Measurements from ENCODE around the gene SH3PXD2A. TPM values are rescaled to one million over a fixed set of nuclear protein-coding genes. Genes with fewer than 3 reads are reported as not detected.

Gene SH3PXD2A
- total and polyA plus RNA-seq, 7 experiments from 2014 or later: 0.54 to 20.5 (median 9.9) TPM

DNA sequence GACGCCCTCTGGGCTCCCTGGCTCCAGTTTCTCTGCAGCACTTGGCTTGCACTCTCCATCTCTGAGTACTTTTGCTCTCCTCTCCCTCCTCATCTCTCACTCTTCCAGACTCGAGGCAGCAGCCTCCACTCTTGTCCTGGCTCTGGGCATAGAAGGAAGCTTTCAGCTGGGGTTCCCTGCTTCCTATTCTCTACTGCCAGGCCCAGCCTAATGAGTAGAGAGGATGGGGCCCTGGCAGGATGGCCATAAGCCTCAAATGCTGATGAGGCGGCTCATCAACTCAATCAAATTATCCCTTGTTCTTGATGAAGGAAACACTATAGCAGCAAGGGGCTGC lies 306.1 kb downstream of the SH3PXD2A start:
- ChIA-PET CTCF (no interaction called here), POLR2A (no interaction called here)
- ATAC-seq: no peak
- Mint-ChIP-seq H3K4me3 (no peak overlapping the region), H3K4me1 (peaks cover 5 to 22% (median 7%) of the 10 kb centered on the region in 7 donors), H3K27ac (no peak overlapping the region), H3K36me3 (no peaks in the 10 kb centered on the region), H3K27me3 (peaks cover 0 to 5% (median 0%) of the 10 kb centered on the region in 5 donors), H3K9me3 (no peaks in the 10 kb centered on the region)
- intact Hi-C loops (cut with micrococcal nuclease): no loop called here
- H3K9me3 ChIP-seq (ENCODE audit: control insufficient read depth in 2 of 3, low read length in 3 of 3): no peaks in the 10 kb centered on the region
- H3K27me3 ChIP-seq (ENCODE audit: control insufficient read depth in 2 of 2, insufficient read depth in 2 of 2, low read length in 2 of 2): no peaks in the 10 kb centered on the region
- DNase-seq: no peak
- H3K36me3 ChIP-seq (ENCODE audit: control insufficient read depth in 2 of 3, insufficient read depth in 3 of 3, low read length in 3 of 3): no peaks in the 10 kb centered on the region
- peaks cover 0 to 4% of the 10 kb centered on the region in 2 donors for H3K4me1 ChIP-seq (ENCODE audit: control insufficient read depth in 2 of 2, insufficient read depth in 2 of 2, low read length in 2 of 2)
- H3K4me3 ChIP-seq (ENCODE audit: low read length): no peak overlapping the region
- H3K27ac ChIP-seq (ENCODE audit: low read depth, low read length): no peak overlapping the region

GRCh38 chr10:103548581-103549348 lies 306.6 kb downstream of the SH3PXD2A start:
- Histone ChIP-seq H3K27ac (ENCODE audit: low read depth, low read length) (no peak overlapping the region), H3K9me3 (ENCODE audit: control insufficient read depth in 2 of 3, low read length in 3 of 3) (no peaks in the 10 kb centered on the region), H3K36me3 (ENCODE audit: control insufficient read depth in 2 of 3, insufficient read depth in 3 of 3, low read length in 3 of 3) (no peaks in the 10 kb centered on the region), H3K4me3 (ENCODE audit: low read length) (no peak overlapping the region), H3K4me1 (ENCODE audit: control insufficient read depth in 2 of 2, insufficient read depth in 2 of 2, low read length in 2 of 2) (no peaks in the 10 kb centered on the region), H3K27me3 (ENCODE audit: control insufficient read depth in 2 of 2, insufficient read depth in 2 of 2, low read length in 2 of 2) (no peaks in the 10 kb centered on the region)
- Mint-ChIP-seq H3K4me1 (peaks cover 0 to 17% (median 2%) of the 10 kb centered on the region in 7 donors), H3K27ac (no peak overlapping the region), H3K27me3 (peaks cover 0 to 2% (median 0%) of the 10 kb centered on the region in 5 donors), H3K9me3 (no peaks in the 10 kb centered on the region), H3K36me3 (no peaks in the 10 kb centered on the region), H3K4me3 (no peak overlapping the region)
- ChIA-PET CTCF (interaction anchor here (0.5 kb wide), 1 partner anchor 1278 kb away, joined by 4 read pairs; no protein-coding TSS in a partner anchor), POLR2A (no interaction called here)
- no peak for ATAC-seq
- no peak for DNase-seq
- intact Hi-C loops (cut with micrococcal nuclease): no loop called here

DNA sequence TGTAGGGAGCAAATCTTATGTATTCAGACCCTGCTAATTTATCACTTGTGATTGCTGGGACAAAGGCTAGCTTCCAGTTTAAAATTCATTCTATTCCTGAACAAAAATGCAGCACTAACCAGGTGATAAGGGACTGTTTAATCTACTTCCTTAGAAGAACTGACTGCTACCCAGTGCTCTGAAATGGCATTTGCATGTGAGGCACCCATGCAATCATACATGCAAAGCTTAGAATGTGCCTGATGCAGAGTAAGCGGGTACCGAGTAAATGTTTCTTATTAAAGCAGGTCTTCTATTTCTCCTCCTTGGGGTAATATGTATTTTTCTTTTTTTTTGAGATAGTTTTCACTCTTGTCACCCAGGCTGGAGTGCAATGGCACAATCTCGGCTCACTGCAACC lies 307.4 kb downstream of the SH3PXD2A start:
- Mint-ChIP-seq H3K4me1 (peaks cover under 1 to 15% (median 5%) of the 10 kb centered on the region in 7 donors), H3K4me3 (no peak overlapping the region), H3K9me3 (no peaks in the 10 kb centered on the region), H3K36me3 (no peaks in the 10 kb centered on the region), H3K27me3 (peaks cover 0 to 5% (median 0%) of the 10 kb centered on the region in 5 donors), H3K27ac (no peak overlapping the region)
- intact Hi-C loops (cut with micrococcal nuclease): no loop called here
- Histone ChIP-seq H3K4me1 (ENCODE audit: control insufficient read depth in 2 of 2, insufficient read depth in 2 of 2, low read length in 2 of 2) (peaks cover 0 to 4% of the 10 kb centered on the region in 2 donors), H3K9me3 (ENCODE audit: control insufficient read depth in 2 of 3, low read length in 3 of 3) (no peaks in the 10 kb centered on the region), H3K36me3 (ENCODE audit: control insufficient read depth in 2 of 3, insufficient read depth in 3 of 3, low read length in 3 of 3) (no peaks in the 10 kb centered on the region), H3K27me3 (ENCODE audit: control insufficient read depth in 2 of 2, insufficient read depth in 2 of 2, low read length in 2 of 2) (no peaks in the 10 kb centered on the region), H3K27ac (ENCODE audit: low read depth, low read length) (no peak overlapping the region), H3K4me3 (ENCODE audit: low read length) (no peak overlapping the region)
- DNase-seq (no peak), ATAC-seq (no peak)
- CTCF ChIA-PET: interaction anchor here (0.5 to 0.7 kb wide), 2 partner anchors 53 to 1277 kb away, joined by 4 to 5 read pairs; no protein-coding TSS in a partner anchor
- POLR2A ChIA-PET: no interaction called here

GRCh38 chr10:103547391-103547946 lies 307.9 kb downstream of the SH3PXD2A start:
- POLR2A ChIA-PET: no interaction called here
- intact Hi-C loops (cut with micrococcal nuclease): no loop called here
- H3K9me3 Mint-ChIP-seq: no peaks in the 10 kb centered on the region

GRCh38 chr10:103546401-103546800 lies 309.0 kb downstream of the SH3PXD2A start:
- H3K27ac ChIP-seq (ENCODE audit: low read depth, low read length): no peak overlapping the region
- DNase-seq (no peak), ATAC-seq (no peak)
- H3K9me3 Mint-ChIP-seq: no peaks in the 10 kb centered on the region
- intact Hi-C loops (cut with micrococcal nuclease): no loop called here
- no peak overlapping the region for H3K27ac Mint-ChIP-seq
- H3K9me3 ChIP-seq (ENCODE audit: control insufficient read depth in 2 of 3, low read length in 3 of 3): no peaks in the 10 kb centered on the region
- H3K36me3 Mint-ChIP-seq: no peaks in the 10 kb centered on the region
- ChIA-PET POLR2A (interaction anchor here (0.6 kb wide), 1 partner anchor 129 kb away, joined by 3 read pairs; no protein-coding TSS in a partner anchor), CTCF (no interaction called here)
- H3K4me3 Mint-ChIP-seq: no peak overlapping the region
- H3K4me3 ChIP-seq (ENCODE audit: low read length): no peak overlapping the region
- H3K27me3 Mint-ChIP-seq: peaks cover 0 to 5% (median 0%) of the 10 kb centered on the region in 5 donors
- no peaks in the 10 kb centered on the region for H3K27me3 ChIP-seq (ENCODE audit: control insufficient read depth in 2 of 2, insufficient read depth in 2 of 2, low read length in 2 of 2)
- H3K4me1 ChIP-seq (ENCODE audit: control insufficient read depth in 2 of 2, insufficient read depth in 2 of 2, low read length in 2 of 2): peaks cover 0 to 10% of the 10 kb centered on the region in 2 donors
- H3K4me1 Mint-ChIP-seq: peaks cover 4 to 15% (median 10%) of the 10 kb centered on the region in 7 donors
- no peaks in the 10 kb centered on the region for H3K36me3 ChIP-seq (ENCODE audit: control insufficient read depth in 2 of 3, insufficient read depth in 3 of 3, low read length in 3 of 3)

More at GRCh38 chr10:103547391-103547946, 307.9 kb downstream of the SH3PXD2A start:
- Histone ChIP-seq H3K4me3 (ENCODE audit: low read length) (no peak overlapping the region), H3K27me3 (ENCODE audit: control insufficient read depth in 2 of 2, insufficient read depth in 2 of 2, low read length in 2 of 2) (no peaks in the 10 kb centered on the region), H3K36me3 (ENCODE audit: control insufficient read depth in 2 of 3, insufficient read depth in 3 of 3, low read length in 3 of 3) (no peaks in the 10 kb centered on the region), H3K27ac (ENCODE audit: low read depth, low read length) (no peak overlapping the region), H3K4me1 (ENCODE audit: control insufficient read depth in 2 of 2, insufficient read depth in 2 of 2, low read length in 2 of 2) (peaks cover 0 to 9% of the 10 kb centered on the region in 2 donors), H3K9me3 (ENCODE audit: control insufficient read depth in 2 of 3, low read length in 3 of 3) (no peaks in the 10 kb centered on the region)
- ATAC-seq: no peak
- DNase-seq: no peak
- Mint-ChIP-seq H3K27me3 (peaks cover 0 to 5% (median 0%) of the 10 kb centered on the region in 5 donors), H3K36me3 (no peaks in the 10 kb centered on the region), H3K4me3 (no peak overlapping the region), H3K4me1 (peaks cover 5 to 15% (median 9%) of the 10 kb centered on the region in 7 donors), H3K27ac (no peak overlapping the region)
- CTCF ChIA-PET: interaction anchor here (0.7 kb wide), 1 partner anchor 53 kb away, joined by 5 read pairs; no protein-coding TSS in a partner anchor

GRCh38 chr10:103545771-103546281 lies 309.6 kb downstream of the SH3PXD2A start:
- ATAC-seq: no peak

More at GRCh38 chr10:103545771-103546281, 309.6 kb downstream of the SH3PXD2A start:
- ChIA-PET CTCF (no interaction called here), POLR2A (no interaction called here)
- peaks cover 4 to 15% (median 10%) of the 10 kb centered on the region in 7 donors for H3K4me1 Mint-ChIP-seq
- no peak overlapping the region for H3K27ac ChIP-seq (ENCODE audit: low read depth, low read length)
- no peak for DNase-seq
- H3K4me3 ChIP-seq (ENCODE audit: low read length): no peak overlapping the region
- no peak overlapping the region for H3K4me3 Mint-ChIP-seq
- peaks cover 3 to 9% (median 5%) of the 10 kb centered on the region in 5 donors for H3K27me3 Mint-ChIP-seq
- no peaks in the 10 kb centered on the region for H3K27me3 ChIP-seq (ENCODE audit: control insufficient read depth in 2 of 2, insufficient read depth in 2 of 2, low read length in 2 of 2)
- H3K27ac Mint-ChIP-seq: no peak overlapping the region
- H3K9me3 ChIP-seq (ENCODE audit: control insufficient read depth in 2 of 3, low read length in 3 of 3): no peaks in the 10 kb centered on the region
- H3K36me3 ChIP-seq (ENCODE audit: control insufficient read depth in 2 of 3, insufficient read depth in 3 of 3, low read length in 3 of 3): no peaks in the 10 kb centered on the region
- no peaks in the 10 kb centered on the region for H3K9me3 Mint-ChIP-seq
- H3K36me3 Mint-ChIP-seq: no peaks in the 10 kb centered on the region
- intact Hi-C loops (cut with micrococcal nuclease): no loop called here
- H3K4me1 ChIP-seq (ENCODE audit: control insufficient read depth in 2 of 2, insufficient read depth in 2 of 2, low read length in 2 of 2): peaks cover 0 to 10% of the 10 kb centered on the region in 2 donors
